Measurements from ENCODE around the gene RIMBP2. TPM values are rescaled to one million over a fixed set of nuclear protein-coding genes. Genes with fewer than 3 reads are reported as not detected.

Gene RIMBP2
- total RNA-seq = not detected in 2 replicates

GRCh38 chr12:130715998-130716968 is at the start of gene RIMBP2:
RIMBP2 (minus strand) TSS chr12:130716299; CDS start chr12:130479013, 237,286 bp downstream.

Other genes starting within 250 kb of the RIMBP2 start
- 21.2 and 37.1 TPM in 2 replicates for gene STX2, start 123.0 kb upstream of the RIMBP2 start, total RNA-seq
- gene RAN, start 155.8 kb upstream of the RIMBP2 start, total RNA-seq = 627 and 840 TPM in 2 replicates
- not detected in 2 replicates for gene ADGRD1, start 237.6 kb upstream of the RIMBP2 start, total RNA-seq